OCI-LY7 (cell line): ENCODE results near the gene SKAP2. TPM values are rescaled to one million over a fixed set of nuclear protein-coding genes. Genes with fewer than 3 reads are reported as not detected.
"Not testable (repeated sequence)": the region's sequence is repeated elsewhere in the genome, so short reads cannot be mapped to it uniquely, and the experiment has no call there.

Experiments used
- BruUV-seq: library from RNA; stranded (reverse); fragments of 400-500 nt; replicated peaks from 2 replicates; lab custom pipeline; 2021; lab: Mats Ljungman, UMichigan
- CTCF ChIA-PET: fragments of 300-600 bp; sonication (Branson Sonifier 250); formaldehyde crosslinking; loops from one replicate; lab custom pipeline; 2022; ENCODE audit warnings: antibody characterized with exemption; ENCODE audit not compliant: unreplicated experiment; lab: Charles Lee
- POLR2A ChIA-PET: fragments of 300-600 bp; sonication (Branson Sonifier 250); formaldehyde crosslinking; loops from one replicate; lab custom pipeline; 2022; ENCODE audit warnings: antibody characterized with exemption; lab: Charles Lee
- DNase-seq: peaks from one replicate; pipeline ENCODE4 v3.0.0-alpha.2; 2015; ENCODE audit warnings: low spot score
- H2AFZ ChIP-seq: fragments of 200-600 bp; sonication (generic), shearing (Covaris generic); 2 replicates; pipeline ENCODE4 v1.6.1; 2014; ENCODE audit warnings: mild to moderate bottlenecking, antibody characterized with exemption, low read length, moderate library complexity
- H3K27ac ChIP-seq: fragments of 200-600 bp; sonication (generic); 2 replicates; pipeline ENCODE4 v1.5.1; 2014; ENCODE audit warnings: mixed run types, low read depth, mild to moderate bottlenecking, moderate library complexity, low read length, inconsistent platforms; ENCODE audit not compliant: poor library complexity, severe bottlenecking
- H3K36me3 ChIP-seq: fragments of 200-600 bp; sonication (generic); 2 replicates; pipeline ENCODE4 v1.6.1; 2014; ENCODE audit warnings: mild to moderate bottlenecking, antibody characterized with exemption, low read length, moderate library complexity, mixed read lengths; ENCODE audit not compliant: insufficient read depth
- H3K4me1 ChIP-seq: fragments of 200-600 bp; sonication (generic); 2 replicates; pipeline ENCODE4 v1.5.1; 2014; ENCODE audit warnings: mild to moderate bottlenecking, low read length; ENCODE audit not compliant: insufficient read depth, poor library complexity, severe bottlenecking
- H3K4me2 ChIP-seq: fragments of 200-600 bp; sonication (generic); 2 replicates; pipeline ENCODE4 v1.6.1; 2014; ENCODE audit warnings: mild to moderate bottlenecking, low read length
- H3K4me3 ChIP-seq: fragments of 200-600 bp; sonication (generic); 2 replicates; pipeline ENCODE4 v1.5.1; 2014; ENCODE audit warnings: mild to moderate bottlenecking, low read depth, low read length; ENCODE audit not compliant: poor library complexity, severe bottlenecking
- H3K79me2 ChIP-seq: fragments of 200-600 bp; sonication (generic); 2 replicates; pipeline ENCODE4 v1.6.1; 2016; ENCODE audit warnings: low read depth, mild to moderate bottlenecking, low read length, moderate library complexity, mixed read lengths; ENCODE audit not compliant: insufficient read depth
- H3K9me2 ChIP-seq: fragments of 200-600 bp; sonication (generic); 2 replicates; pipeline ENCODE4 v1.6.1; 2016; ENCODE audit warnings: mild to moderate bottlenecking, low read length, mixed read lengths; ENCODE audit not compliant: insufficient read depth
- H3K9me3 ChIP-seq: fragments of 200-600 bp; sonication (generic); 2 replicates; pipeline ENCODE4 v1.6.1; 2014; ENCODE audit warnings: mild to moderate bottlenecking, mixed run types, low read length, mixed read lengths
- H4K20me1 ChIP-seq: fragments of 200-600 bp; sonication (generic); 2 replicates; pipeline ENCODE4 v1.6.1; 2014; ENCODE audit warnings: mild to moderate bottlenecking, antibody characterized with exemption, low read length, moderate library complexity, mixed read lengths; ENCODE audit not compliant: insufficient read depth
- EZH2phosphoT487 ChIP-seq: fragments of 200-600 bp; sonication (generic); IDR thresholded peaks from 2 replicates; pipeline ENCODE4 v1.6.1; 2018; ENCODE audit warnings: low read depth, borderline replicate concordance, mild to moderate bottlenecking, mixed run types, antibody characterized with exemption, low read length, moderate library complexity, mixed read lengths
- intact Hi-C: fragments of 100-400 bp; cut with micrococcal nuclease; formaldehyde crosslinking; loops from one replicate; pipeline ENCODE4 v1.10.0; 2022; ENCODE audit not compliant: unreplicated experiment
- total RNA-seq, 2 experiments: library from RNA; depleted of rRNA in 1 of 2; stranded (reverse); fragments of >200 nt in 1 of 2; shearing (Covaris generic) in 1 of 2; gene quantifications; 2 replicates each; pipeline ENCODE4 v1.2.3, GENCODE V29; 2014 to 2022
- TF ChIP-seq, protein P1 (sequence below): fragments of 200-600 bp; sonication (generic); conservative IDR thresholded peaks from 2 replicates; pipeline ENCODE4 v1.5.1; 2014; ENCODE audit warnings: mild to moderate bottlenecking, antibody characterized with exemption, low read length, moderate library complexity, mixed read lengths

The SKAP2 gene
- total RNA-seq, 2 experiments from 2014 or later = 15.5 to 54.8 TPM

DNA sequence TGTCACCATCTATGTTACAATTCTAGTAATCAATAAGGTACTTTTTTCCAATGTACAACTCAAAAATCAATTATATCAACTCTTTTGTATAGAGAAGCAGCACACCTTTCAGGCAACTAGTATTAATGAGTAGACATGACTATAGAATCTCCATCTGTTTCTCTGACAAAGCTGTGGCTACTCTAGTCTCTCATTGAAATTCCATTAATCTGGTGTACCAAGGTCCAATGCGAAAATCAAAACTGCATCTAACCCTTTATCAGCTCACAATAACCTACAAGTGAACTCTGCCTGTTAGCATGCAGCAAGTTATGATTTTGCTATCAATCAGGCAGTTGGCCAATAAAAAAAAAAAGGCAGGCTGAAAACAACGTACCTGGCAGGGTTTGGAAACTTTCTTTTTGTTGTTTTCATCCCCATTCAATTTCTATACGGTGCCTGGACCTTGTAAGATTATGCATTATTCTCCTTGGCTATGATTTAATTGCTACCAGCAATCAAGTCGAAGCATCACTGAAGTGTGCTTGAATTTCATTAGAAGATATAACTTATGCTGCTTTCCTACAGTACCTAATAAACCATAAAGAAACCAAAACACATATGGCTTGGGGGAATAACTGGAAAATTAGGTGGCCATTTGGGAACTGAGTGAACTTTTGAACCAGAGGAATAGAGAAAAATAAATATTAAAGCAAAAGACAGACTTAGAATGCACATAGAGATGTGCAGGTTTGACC lies 23.2 kb downstream of the SKAP2 start:
- TF ChIP-seq, protein P1, sequence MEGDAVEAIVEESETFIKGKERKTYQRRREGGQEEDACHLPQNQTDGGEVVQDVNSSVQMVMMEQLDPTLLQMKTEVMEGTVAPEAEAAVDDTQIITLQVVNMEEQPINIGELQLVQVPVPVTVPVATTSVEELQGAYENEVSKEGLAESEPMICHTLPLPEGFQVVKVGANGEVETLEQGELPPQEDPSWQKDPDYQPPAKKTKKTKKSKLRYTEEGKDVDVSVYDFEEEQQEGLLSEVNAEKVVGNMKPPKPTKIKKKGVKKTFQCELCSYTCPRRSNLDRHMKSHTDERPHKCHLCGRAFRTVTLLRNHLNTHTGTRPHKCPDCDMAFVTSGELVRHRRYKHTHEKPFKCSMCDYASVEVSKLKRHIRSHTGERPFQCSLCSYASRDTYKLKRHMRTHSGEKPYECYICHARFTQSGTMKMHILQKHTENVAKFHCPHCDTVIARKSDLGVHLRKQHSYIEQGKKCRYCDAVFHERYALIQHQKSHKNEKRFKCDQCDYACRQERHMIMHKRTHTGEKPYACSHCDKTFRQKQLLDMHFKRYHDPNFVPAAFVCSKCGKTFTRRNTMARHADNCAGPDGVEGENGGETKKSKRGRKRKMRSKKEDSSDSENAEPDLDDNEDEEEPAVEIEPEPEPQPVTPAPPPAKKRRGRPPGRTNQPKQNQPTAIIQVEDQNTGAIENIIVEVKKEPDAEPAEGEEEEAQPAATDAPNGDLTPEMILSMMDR = no peak
- no peak for TF ChIP-seq EZH2phosphoT487
- DNase-seq = no peak
- Histone ChIP-seq H3K79me2 (no peaks in the 10 kb centered on the region), H3K9me3 (no peaks in the 10 kb centered on the region), H3K4me3 (no peak overlapping the region), H3K36me3 (no peaks in the 10 kb centered on the region; the same call in 1 of the 2 replicates), H4K20me1 (no peaks in the 10 kb centered on the region), H3K9me2 (no peaks in the 10 kb centered on the region), H2AFZ (no peak overlapping the region), H3K4me1 (no peaks in the 10 kb centered on the region), H3K27ac (no peak overlapping the region), H3K4me2 (no peak overlapping the region)
- intact Hi-C loops = no loop called here
- ChIA-PET CTCF (interaction anchor here (0.6 kb wide), 1 partner anchor 30 kb away, joined by 3 read pairs; no protein-coding TSS in a partner anchor), POLR2A (interaction anchor here (0.5 to 1.3 kb wide), 3 partner anchors 13 to 104 kb away, joined by 3 to 4 read pairs (median 3); no protein-coding TSS in a partner anchor)
- no TSS peak for BruUV-seq

- H4K20me1 ChIP-seq, H3K4me3 ChIP-seq, H3K36me3 ChIP-seq, H3K27ac ChIP-seq, H3K9me2 ChIP-seq, H3K79me2 ChIP-seq, DNase-seq, H2AFZ ChIP-seq, H3K4me1 ChIP-seq, H3K9me3 ChIP-seq, BruUV-seq, intact Hi-C loops, CTCF ChIA-PET, H3K4me2 ChIP-seq: not testable (repeated sequence)
- POLR2A ChIA-PET = interaction anchor here (1.0 kb wide), 1 partner anchor 10 kb away, joined by 4 read pairs; no protein-coding TSS in a partner anchor
Observed at GRCh38 chr7:26836793-26837192, 27.6 kb downstream of the SKAP2 start.

GRCh38 chr7:26815426-26815825 lies 49.0 kb downstream of the SKAP2 start:
- POLR2A ChIA-PET = interaction anchor here (1.0 kb wide), 1 partner anchor 23 kb away, joined by 3 read pairs; no protein-coding TSS in a partner anchor
- TF ChIP-seq EZH2phosphoT487 = no peak
- TF ChIP-seq, protein P1 = no peak
- CTCF ChIA-PET = no interaction called here
- Histone ChIP-seq H2AFZ (no peak overlapping the region), H3K9me3 (no peaks in the 10 kb centered on the region), H3K4me1 (no peaks in the 10 kb centered on the region), H4K20me1 (no peaks in the 10 kb centered on the region), H3K27ac (no peak overlapping the region), H3K36me3 (no peaks in the 10 kb centered on the region), H3K79me2 (no peaks in the 10 kb centered on the region), H3K4me3 (no peak overlapping the region), H3K9me2 (0 out of 2 replicates have a peak, but pooled peaks cover 3% of the 10 kb centered on the region), H3K4me2 (no peak overlapping the region)
- no TSS peak for BruUV-seq
- intact Hi-C loops = no loop called here
- no peak for DNase-seq
